22Rv1 (cell line): ENCODE data around the gene SHANK2.

ENCODE experiments used
- H3K27ac ChIP-seq: fragments of 450-650 bp; 2 replicates; pipeline ENCODE4 v1.5.1; 2017
- ZFX ChIP-seq: fragments of 450-650 bp; IDR thresholded peaks from 2 replicates; pipeline ENCODE4 v1.6.1; 2017; ENCODE audit warnings: antibody characterized with exemption, borderline replicate concordance
- TF ChIP-seq, protein P1 (sequence below): fragments of 450-650 bp; IDR thresholded peaks from 2 replicates; pipeline ENCODE4 v1.5.1; 2017; ENCODE audit warnings: mild to moderate bottlenecking

SHANK2 gene

DNA sequence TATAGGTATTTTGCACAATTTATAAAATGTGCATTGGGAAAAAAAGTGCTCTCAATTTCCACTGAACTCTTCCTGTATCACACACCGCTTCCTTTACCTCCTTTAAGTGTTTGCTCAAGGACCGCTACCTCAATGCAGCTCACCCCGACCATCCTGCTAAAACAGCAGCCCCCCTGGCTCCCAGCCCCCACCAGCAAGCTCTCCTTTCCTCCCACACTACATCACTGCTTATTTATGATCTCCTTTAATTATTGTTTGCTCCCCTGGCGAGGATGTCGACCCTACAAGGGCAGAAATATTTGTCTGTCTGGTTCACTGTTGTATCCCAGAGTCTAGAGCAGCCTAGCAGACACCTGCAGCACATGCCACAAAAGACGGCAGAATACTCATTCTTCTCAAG is 10.0 kb downstream of the SHANK2 start:
- H3K27ac ChIP-seq = no peak overlapping the region
- TF ChIP-seq, protein P1, sequence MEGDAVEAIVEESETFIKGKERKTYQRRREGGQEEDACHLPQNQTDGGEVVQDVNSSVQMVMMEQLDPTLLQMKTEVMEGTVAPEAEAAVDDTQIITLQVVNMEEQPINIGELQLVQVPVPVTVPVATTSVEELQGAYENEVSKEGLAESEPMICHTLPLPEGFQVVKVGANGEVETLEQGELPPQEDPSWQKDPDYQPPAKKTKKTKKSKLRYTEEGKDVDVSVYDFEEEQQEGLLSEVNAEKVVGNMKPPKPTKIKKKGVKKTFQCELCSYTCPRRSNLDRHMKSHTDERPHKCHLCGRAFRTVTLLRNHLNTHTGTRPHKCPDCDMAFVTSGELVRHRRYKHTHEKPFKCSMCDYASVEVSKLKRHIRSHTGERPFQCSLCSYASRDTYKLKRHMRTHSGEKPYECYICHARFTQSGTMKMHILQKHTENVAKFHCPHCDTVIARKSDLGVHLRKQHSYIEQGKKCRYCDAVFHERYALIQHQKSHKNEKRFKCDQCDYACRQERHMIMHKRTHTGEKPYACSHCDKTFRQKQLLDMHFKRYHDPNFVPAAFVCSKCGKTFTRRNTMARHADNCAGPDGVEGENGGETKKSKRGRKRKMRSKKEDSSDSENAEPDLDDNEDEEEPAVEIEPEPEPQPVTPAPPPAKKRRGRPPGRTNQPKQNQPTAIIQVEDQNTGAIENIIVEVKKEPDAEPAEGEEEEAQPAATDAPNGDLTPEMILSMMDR = no peak
- no peak for TF ChIP-seq ZFX

DNA sequence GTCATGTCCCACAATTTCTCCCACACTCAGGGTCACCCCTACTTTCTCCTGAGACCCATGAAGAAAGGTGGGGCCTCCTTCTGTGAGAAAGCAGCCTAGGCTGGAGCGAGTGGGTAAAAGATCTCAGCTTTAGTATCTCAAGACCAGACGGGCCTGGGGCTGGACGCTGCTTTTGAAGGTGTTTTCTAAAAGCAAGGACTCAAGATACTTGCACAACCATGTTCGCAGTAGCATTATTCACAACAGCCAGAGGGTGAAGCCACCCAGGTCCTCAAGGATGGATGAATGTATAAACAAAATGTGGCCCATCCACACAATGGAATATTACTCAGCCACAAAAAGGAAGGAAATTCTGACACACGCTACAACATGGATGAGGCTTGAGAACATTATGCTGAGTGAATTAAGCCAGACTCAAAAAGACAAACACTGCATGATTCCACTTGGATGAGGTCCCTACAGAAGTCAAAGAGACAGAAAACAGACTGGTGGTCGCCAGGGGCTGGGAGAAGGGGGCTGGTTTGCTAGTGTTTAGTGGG is 10.6 kb downstream of the SHANK2 start:
- no peak overlapping the region for H3K27ac ChIP-seq
- no peak for TF ChIP-seq ZFX
- TF ChIP-seq, protein P1 = no peak

DNA sequence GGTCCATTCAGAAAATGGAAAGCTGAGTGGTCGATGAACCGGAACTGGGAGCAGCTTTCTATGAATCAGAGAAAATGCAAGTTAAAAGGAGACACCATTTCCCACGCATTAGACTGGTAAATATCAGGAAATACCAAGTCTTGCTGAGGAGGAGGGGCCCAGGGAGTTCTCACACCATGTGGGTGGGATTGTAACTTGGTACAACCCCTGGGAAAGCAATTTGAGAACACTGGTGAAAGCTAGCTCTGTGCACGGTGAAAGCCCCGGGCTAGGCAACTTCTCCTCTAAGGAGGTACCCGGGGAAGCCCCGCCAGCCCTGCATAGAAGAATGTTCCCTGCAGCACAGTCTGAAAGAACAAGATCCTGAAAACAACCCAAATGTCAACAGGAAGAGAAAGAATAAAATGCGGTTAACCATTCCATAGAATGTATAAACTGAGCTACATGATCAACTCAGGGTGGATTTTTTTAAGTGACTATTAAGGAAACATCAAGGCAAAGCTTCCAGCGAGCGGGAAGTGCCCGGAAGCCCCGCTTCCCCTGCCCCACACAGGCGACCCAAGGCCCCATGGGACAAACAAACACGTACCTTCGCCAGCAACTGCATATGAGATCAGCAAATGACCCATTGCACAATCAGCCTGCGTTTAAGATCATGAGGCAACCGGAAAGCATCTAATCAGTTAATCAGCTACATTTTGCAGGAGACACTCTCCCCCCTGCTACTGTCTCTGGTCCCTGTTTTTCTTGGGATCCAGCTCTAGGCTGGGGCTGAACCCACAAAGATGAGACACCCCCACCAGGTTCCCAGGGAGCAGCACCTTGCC is 11.3 kb downstream of the SHANK2 start:
- no peak overlapping the region for H3K27ac ChIP-seq
- no peak for TF ChIP-seq ZFX
- TF ChIP-seq, protein P1 = no peak

DNA sequence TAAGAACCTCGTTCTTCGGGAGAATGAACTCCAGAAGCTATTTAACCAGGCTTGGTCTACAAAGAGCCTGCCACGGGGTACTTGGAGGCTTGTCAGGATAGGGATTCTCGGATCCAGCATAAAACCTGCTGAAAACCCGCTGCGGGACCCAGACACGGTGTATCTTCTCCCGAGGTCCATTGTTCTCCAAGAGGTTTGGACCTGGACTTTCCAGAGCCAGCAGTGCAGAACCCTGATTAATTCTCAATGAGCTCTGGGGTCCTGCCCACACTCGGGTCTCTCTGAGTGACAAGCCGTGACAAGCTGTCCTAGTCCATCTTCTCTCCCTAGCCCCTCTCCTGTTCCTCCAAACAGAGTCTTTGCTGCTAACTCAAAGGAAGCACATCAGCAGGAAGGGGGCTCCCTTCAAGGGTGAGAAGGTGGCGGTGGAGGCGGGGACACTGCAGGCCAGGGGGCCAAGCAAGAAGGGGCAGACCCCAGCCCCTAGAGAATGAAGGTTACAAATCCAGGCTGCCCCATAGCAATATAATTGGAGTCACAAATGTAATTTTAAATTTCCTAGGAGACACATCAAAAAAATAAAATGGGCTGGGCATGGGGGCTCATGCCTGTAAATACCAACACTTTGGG is 12.2 kb downstream of the SHANK2 start:
- H3K27ac ChIP-seq = no peak overlapping the region
- TF ChIP-seq, protein P1 = no peak
- no peak for TF ChIP-seq ZFX

DNA sequence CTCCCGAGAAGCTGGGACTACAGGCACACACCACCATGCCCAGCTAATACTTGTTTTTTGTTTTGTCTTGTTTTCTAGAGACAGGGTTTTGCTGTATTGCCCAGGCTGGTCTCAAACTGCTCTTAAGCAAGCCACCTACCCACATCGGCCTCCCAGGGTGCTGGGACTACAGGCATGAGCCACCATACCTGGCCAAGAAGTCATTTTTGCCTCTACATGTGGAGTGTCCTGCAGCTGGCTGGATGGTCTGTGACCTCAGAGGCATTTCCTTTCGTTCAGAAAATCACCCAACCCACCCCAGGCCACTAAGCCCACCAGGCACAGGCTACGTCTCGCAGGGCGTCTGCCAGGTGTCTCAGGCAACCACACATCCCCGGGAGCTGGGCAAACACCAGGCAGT is 12.8 kb downstream of the SHANK2 start:
- H3K27ac ChIP-seq = no peak overlapping the region
- TF ChIP-seq, protein P1 = no peak
- no peak for TF ChIP-seq ZFX

DNA sequence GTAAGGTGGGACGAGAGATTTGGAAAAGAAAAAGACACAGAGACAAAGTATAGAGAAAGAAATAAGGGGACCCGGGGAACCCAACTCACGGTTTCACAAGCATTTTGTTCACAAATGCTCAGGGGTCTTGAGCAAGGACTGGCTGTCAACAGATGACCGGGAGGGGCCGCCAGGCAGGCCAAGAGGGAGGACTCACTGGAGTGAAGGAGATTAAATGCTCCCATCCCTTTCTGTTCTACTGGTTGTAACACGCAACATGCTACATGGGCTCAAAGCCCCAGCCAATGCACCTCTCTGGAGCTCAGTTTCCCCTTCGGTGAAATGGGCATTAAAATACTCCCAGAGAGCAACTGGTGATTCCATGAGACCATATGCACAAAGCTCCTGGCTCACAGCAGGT is 13.4 kb downstream of the SHANK2 start:
- TF ChIP-seq ZFX = no peak
- TF ChIP-seq, protein P1 = no peak
- no peak overlapping the region for H3K27ac ChIP-seq

DNA sequence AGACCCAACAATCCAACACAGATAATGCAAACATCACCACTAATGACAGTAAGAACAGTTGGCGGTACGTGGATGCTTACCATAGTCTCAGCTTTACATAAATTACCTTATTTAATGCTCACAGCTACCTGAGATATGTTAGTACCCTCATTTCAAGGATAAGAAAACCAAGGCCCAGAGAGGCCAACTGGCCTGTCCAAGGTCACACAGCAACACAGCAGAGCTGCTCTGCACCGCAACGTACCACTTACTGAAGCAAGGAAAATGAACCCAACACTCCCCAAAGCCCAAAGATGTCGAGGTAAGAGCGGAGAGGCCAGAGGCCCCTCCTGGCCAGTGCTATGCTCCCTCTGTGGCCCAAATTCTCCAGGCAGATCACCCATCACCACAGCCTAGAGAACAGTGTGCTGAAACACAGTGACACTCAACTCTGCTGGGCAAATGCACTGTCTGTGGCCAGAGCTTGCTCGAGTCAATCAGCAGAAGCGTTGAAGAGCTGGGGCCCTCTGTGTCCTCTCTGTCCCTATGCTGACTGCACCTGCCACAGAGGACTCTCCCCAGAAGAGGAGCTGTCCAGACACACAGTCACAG is 14.0 kb downstream of the SHANK2 start:
- no peak for TF ChIP-seq ZFX
- TF ChIP-seq, protein P1 = no peak
- no peak overlapping the region for H3K27ac ChIP-seq
